Heart right ventricle (tissue), 16 donors: ENCODE results near the gene PCMT1. TPM values are rescaled to one million over a fixed set of nuclear protein-coding genes. Genes with fewer than 3 reads are reported as not detected.

ENCODE experiments used
- ATAC-seq, 8 donors: fragments of 200-7000 bp; cut with Tn5 transposase; one replicate each; pipeline ENCODE4 v1.9.1; 2020; ENCODE audit warnings: mild to moderate bottlenecking in 8 of 8, moderate library complexity in 8 of 8, moderate number of reproducible peaks in 1 of 8
- DNase-seq, 2 donors: peaks; one replicate each; pipeline ENCODE4 v3.0.0-alpha.2; 2020
- H3K27ac ChIP-seq, 10 donors: fragments of 200-600 bp; sonication (generic) in 2 of 10; one replicate each; pipeline versions ENCODE4 v1.5.0 to v1.8.0; 2020 to 2022; ENCODE audit warnings: mild to moderate bottlenecking in 3 of 10
- H3K27me3 ChIP-seq, 7 donors: fragments of 200-600 bp; one replicate each; pipeline ENCODE4 v1.8.0; 2021 to 2022; ENCODE audit warnings: mild to moderate bottlenecking in 2 of 7
- H3K36me3 ChIP-seq, 9 donors: fragments of 200-600 bp; sonication (generic) in 1 of 9; one replicate each; pipeline versions ENCODE4 v1.5.0 to v1.8.0; 2020 to 2022; ENCODE audit warnings: mild to moderate bottlenecking in 2 of 9
- H3K4me1 ChIP-seq, 9 donors: fragments of 200-600 bp; sonication (generic) in 1 of 9; one replicate each; pipeline versions ENCODE4 v1.5.0 to v1.8.0; 2020 to 2022; ENCODE audit warnings: mild to moderate bottlenecking in 4 of 9
- H3K4me3 ChIP-seq, 10 donors: fragments of 200-600 bp; sonication (generic) in 2 of 10; one replicate each; pipeline versions ENCODE4 v1.5.0 to v1.8.0; 2020 to 2022; ENCODE audit warnings: mild to moderate bottlenecking in 7 of 10, moderate library complexity in 2 of 10
- H3K9me3 ChIP-seq, 11 donors: fragments of 200-600 bp in 10 of 11; sonication (generic) in 2 of 11; one replicate each; pipeline versions ENCODE4 v1.5.0 to v1.8.0; 2013 to 2022; ENCODE audit warnings: mild to moderate bottlenecking in 2 of 11, control low read depth in 1 of 11, moderate library complexity in 1 of 11
- CTCF ChIP-seq, 9 donors: fragments of 200-600 bp; sonication (generic) in 2 of 9; IDR thresholded peaks; one replicate each; pipeline versions ENCODE4 v1.5.0 to v1.8.0; 2021 to 2022; ENCODE audit warnings: antibody characterized with exemption in 9 of 9, mild to moderate bottlenecking in 5 of 9, moderate library complexity in 1 of 9
- WGBS, 2 donors: extraction: QIAGEN DNeasy Blood & Tissue Kit; methylation state at CpG; one replicate each; pipeline ENCODE4 v1.1.7; 2013; ENCODE audit warnings: inconsistent platforms in 1 of 2; 5-methylcytosine and 5-hydroxymethylcytosine counted together
- intact Hi-C, 10 donors: fragments of 100-400 bp; cut with DNase I; formaldehyde crosslinking; loops; one replicate each; pipeline versions ENCODE4 v1.11.1 to v1.14.2; 2022
- polyA plus RNA-seq, 2 donors: library from polyadenylated mRNA; stranded (reverse); fragments of 200-250 nt; gene quantifications; one replicate each; pipeline ENCODE4 v1.2.3, GENCODE V29; 2013
- total RNA-seq, 10 donors: library from RNA; stranded (reverse); fragmentation: NEBNext Ultra II Directional in 3 of 10; extraction: Animal tissue kit (Norgen Biotek cat#: 25700) in 3 of 10; gene quantifications; one replicate each; pipeline versions ENCODE4 v1.2.1 to v1.2.4, GENCODE V29; 2021 to 2023
- donor health status: Arrhythmogenic right ventricular cardiomyopathy.
- donor health status: ischemic (EF 13 %, LVEDD 7.1; RV severe dilation, severe dysfunction).
- donor health status: healthy with polysubstance abuse.
- donor health status: DM: no; HTN: yes; CAD: no.
- donor health status: DM: no; HTN: no; CAD: no.
- donor health status: ischemic (EF 25% LVEDD 6.9; RV normal size, moderate dysfunction).
- donor health status: ischemic (EF 25% LVEDD 5.7; RV mildly dilated, moderate dysfunction).
- donor health status: healthy.
- donor health status: DM: yes; HTN: yes; CAD: no.
- donor health status: Ischemic cardiomyopathy.
- donor health status: ischemic (EF 35%, LVEDD 5.7; RV mildly dilated, moderate dysfunction).
- donor health status: nonischemic (EF 11% LVEDD 7.7; RV severe dilation, severe dysfunction).
- donor health status: DM: yes; HTN: yes; CAD: no.
- donor health status: PGD.
- donor health status: ischemic (EF 29% LVEDD 5.4; RV normal size, mild dysfunction).
- donor health status: nonischemic (EF 23%, LVEDD 6.1; RV moderate dilation, normal function).

The PCMT1 gene
- total and polyA plus RNA-seq, 12 donors: 33.3 to 178 (median 151) TPM

- Histone ChIP-seq H3K27ac (no peak overlapping the region), H3K4me1 (peaks cover 0 to 17% (median 8%) of the 10 kb centered on the region in 9 donors), H3K4me3 (no peak overlapping the region), H3K36me3 (no peaks in the 10 kb centered on the region), H3K27me3 (no peaks in the 10 kb centered on the region), H3K9me3 (no peaks in the 10 kb centered on the region)
- intact Hi-C loops: no loop called here
- TF ChIP-seq CTCF (IDR thresholded peaks at IDR 0.05): no peak
- 95% methylated on average over 5 of the region's 5 CpGs for WGBS, 2 donors
- ATAC-seq: no peak
- no peak for DNase-seq
These were observed 108.0 kb downstream of the PCMT1 start for GRCh38 chr6:149857541-149857940.

GRCh38 chr6:149859368-149859767 lies 109.8 kb downstream of the PCMT1 start:
- no peak for ATAC-seq
- Histone ChIP-seq H3K36me3 (no peaks in the 10 kb centered on the region), H3K9me3 (no peaks in the 10 kb centered on the region), H3K4me1 (peaks cover 0 to 25% (median 14%) of the 10 kb centered on the region in 9 donors), H3K27me3 (no peaks in the 10 kb centered on the region), H3K4me3 (no peak overlapping the region), H3K27ac (no peak overlapping the region)
- no peak for DNase-seq
- intact Hi-C loops: no loop called here
- no peak for TF ChIP-seq CTCF (IDR thresholded peaks at IDR 0.05)
- WGBS, 2 donors: 66 to 85% methylated on average over 7 of the region's 7 CpGs

GRCh38 chr6:149859938-149860337 lies 110.4 kb downstream of the PCMT1 start:
- Histone ChIP-seq H3K27me3 (no peaks in the 10 kb centered on the region), H3K4me1 (peaks cover 0 to 30% (median 19%) of the 10 kb centered on the region in 9 donors), H3K27ac (no peak overlapping the region), H3K9me3 (no peaks in the 10 kb centered on the region), H3K36me3 (no peaks in the 10 kb centered on the region), H3K4me3 (no peak overlapping the region)
- no peak for ATAC-seq
- intact Hi-C loops: no loop called here
- DNase-seq: no peak
- TF ChIP-seq CTCF (IDR thresholded peaks at IDR 0.05): no peak
- 90 to 96% methylated on average over 3 of the region's 3 CpGs for WGBS, 2 donors

GRCh38 chr6:149860513-149860833 lies 110.9 kb downstream of the PCMT1 start:
- no peak for TF ChIP-seq CTCF (IDR thresholded peaks at IDR 0.05)
- no peaks in the 10 kb centered on the region for H3K27me3 ChIP-seq
- H3K4me1 ChIP-seq: peaks cover 0 to 31% (median 19%) of the 10 kb centered on the region in 9 donors
- no peaks in the 10 kb centered on the region for H3K9me3 ChIP-seq
- no peak overlapping the region for H3K27ac ChIP-seq
- ATAC-seq: no peak
- WGBS, 2 donors: 85 to 96% methylated on average over 5 of the region's 5 CpGs
- no peak for DNase-seq
- no peaks in the 10 kb centered on the region for H3K36me3 ChIP-seq
- intact Hi-C loops: no loop called here
- no peak overlapping the region for H3K4me3 ChIP-seq

Other genes starting within 250 kb of the PCMT1 start
- gene PPIL4, start 203.7 kb upstream of the PCMT1 start, total RNA-seq: 10 to 100 TPM; 15.2 to 22.0 (median 18.1) TPM
- 10 to 100 TPM in 1 of 2 donors, 1 to 10 TPM in 1; 9.4 to 15.1 TPM for gene PPIL4, start 203.7 kb upstream of the PCMT1 start, polyA plus RNA-seq
- 10 to 100 TPM; 48.6 to 59.3 (median 55.7) TPM for gene GINM1, start 183.4 kb upstream of the PCMT1 start, total RNA-seq
- 10 to 100 TPM; 26.8 to 46.1 TPM for gene GINM1, start 183.4 kb upstream of the PCMT1 start, polyA plus RNA-seq
- gene KATNA1, start 101.0 kb upstream of the PCMT1 start, total RNA-seq: 10 to 100 TPM in 8 of 10 donors, 1 to 10 TPM in 2; 9.4 to 14.2 (median 12.0) TPM
- gene KATNA1, start 101.0 kb upstream of the PCMT1 start, polyA plus RNA-seq: 10 to 100 TPM in 1 of 2 donors, 1 to 10 TPM in 1; 6.8 to 13.3 TPM
- gene LATS1, start 31.6 kb upstream of the PCMT1 start, total RNA-seq: 10 to 100 TPM; 10.5 to 16.9 (median 13.8) TPM
- gene LATS1, start 31.6 kb upstream of the PCMT1 start, polyA plus RNA-seq: 10 to 100 TPM in 1 of 2 donors, 1 to 10 TPM in 1; 2.9 to 10.0 TPM
- 10 to 100 TPM; 23.2 to 34.3 (median 30.6) TPM for gene NUP43, start 3.2 kb upstream of the PCMT1 start, total RNA-seq
- 10 to 100 TPM; 10.0 to 11.7 TPM for gene NUP43, start 3.2 kb upstream of the PCMT1 start, polyA plus RNA-seq
- gene LRP11, start 114.6 kb downstream of the PCMT1 start, total RNA-seq: 10 to 100 TPM in 9 of 10 donors, 1 to 10 TPM in 1; 7.6 to 21.0 (median 15.3) TPM
- 1 to 10 TPM in 1 of 2 donors, under 1 TPM in 1; 0.51 to 5.2 TPM for gene LRP11, start 114.6 kb downstream of the PCMT1 start, polyA plus RNA-seq
- gene RAET1E, start 148.4 kb downstream of the PCMT1 start, total RNA-seq: 1 to 10 TPM in 1 of 10 donors, under 1 TPM in 6, not detected in 3; 0.15 to 1.4 (median 0.48) TPM
- gene RAET1E, start 148.4 kb downstream of the PCMT1 start, polyA plus RNA-seq: under 1 TPM; 0.29 to 0.33 TPM
- under 1 TPM in 3 of 10 donors, not detected in 7; 0.21 to 0.37 (median 0.36) TPM for gene RAET1G, start 173.4 kb downstream of the PCMT1 start, total RNA-seq
- under 1 TPM in 1 of 2 donors, not detected in 1; 0.32 TPM for gene RAET1G, start 173.4 kb downstream of the PCMT1 start, polyA plus RNA-seq
- 1 to 10 TPM in 5 of 10 donors, under 1 TPM in 5; 0.46 to 2.4 (median 1.0) TPM for gene ULBP2, start 192.3 kb downstream of the PCMT1 start, total RNA-seq
- 1 to 10 TPM in 1 of 2 donors, not detected in 1; 2.7 TPM for gene ULBP2, start 192.3 kb downstream of the PCMT1 start, polyA plus RNA-seq
- gene ULBP1, start 214.2 kb downstream of the PCMT1 start, total RNA-seq: under 1 TPM; 0.13 to 0.46 (median 0.23) TPM
- under 1 TPM; 0.07 to 0.32 TPM for gene ULBP1, start 214.2 kb downstream of the PCMT1 start, polyA plus RNA-seq